ENCODE results near the gene OBP2A.

The OBP2A gene

GRCh38 chr9:135586601-135587109, 40.7 kb downstream of the OBP2A start:
- H2AFZ ChIP-seq: no peak overlapping the region
- H3K4me2 ChIP-seq (ENCODE audit: low read length): no peak overlapping the region
- H3K9ac ChIP-seq: no peak overlapping the region
- no peaks in the 10 kb centered on the region for H3K36me3 ChIP-seq (ENCODE audit: control insufficient read depth, insufficient read depth, low read length)
- no peak overlapping the region for H3K27ac ChIP-seq
- no peaks in the 10 kb centered on the region for H3K4me1 ChIP-seq
- H3K4me3 ChIP-seq (ENCODE audit: low read depth, low read length): no peak overlapping the region
- H3K79me2 ChIP-seq: no peaks in the 10 kb centered on the region
- no peaks in the 10 kb centered on the region for H3K9me3 ChIP-seq (ENCODE audit: control insufficient read depth, low read length)
- TF ChIP-seq CTCF (IDR thresholded peaks at IDR 0.05): no peak
- no peaks in the 10 kb centered on the region for H3K27me3 ChIP-seq (ENCODE audit: control insufficient read depth, insufficient read depth, low read length)

GRCh38 chr9:135587658-135588057, 41.7 kb downstream of the OBP2A start:
- Histone ChIP-seq H2AFZ (no peak overlapping the region), H3K4me1 (no peaks in the 10 kb centered on the region), H3K4me3 (ENCODE audit: low read depth, low read length) (no peak overlapping the region), H3K9me3 (ENCODE audit: control insufficient read depth, low read length) (no peaks in the 10 kb centered on the region), H3K9ac (no peak overlapping the region), H3K4me2 (ENCODE audit: low read length) (no peak overlapping the region), H3K36me3 (ENCODE audit: control insufficient read depth, insufficient read depth, low read length) (no peaks in the 10 kb centered on the region), H3K27me3 (ENCODE audit: control insufficient read depth, insufficient read depth, low read length) (no peaks in the 10 kb centered on the region), H3K79me2 (no peaks in the 10 kb centered on the region), H3K27ac (no peak overlapping the region)
- no peak for TF ChIP-seq CTCF (IDR thresholded peaks at IDR 0.05)

GRCh38 chr9:135588371-135588770, 42.4 kb downstream of the OBP2A start:
- Histone ChIP-seq H3K27ac (no peak overlapping the region), H3K9me3 (ENCODE audit: control insufficient read depth, low read length) (no peaks in the 10 kb centered on the region), H3K4me3 (ENCODE audit: low read depth, low read length) (no peak overlapping the region), H3K79me2 (no peaks in the 10 kb centered on the region), H3K9ac (no peak overlapping the region), H3K4me1 (no peaks in the 10 kb centered on the region), H3K36me3 (ENCODE audit: control insufficient read depth, insufficient read depth, low read length) (no peaks in the 10 kb centered on the region), H3K4me2 (ENCODE audit: low read length) (no peak overlapping the region), H3K27me3 (ENCODE audit: control insufficient read depth, insufficient read depth, low read length) (no peaks in the 10 kb centered on the region), H2AFZ (no peak overlapping the region)
- TF ChIP-seq CTCF (IDR thresholded peaks at IDR 0.05): no peak

GRCh38 chr9:135588886-135589595, 43.1 kb downstream of the OBP2A start:
- TF ChIP-seq CTCF (IDR thresholded peaks at IDR 0.05): no peak
- no peaks in the 10 kb centered on the region for H3K4me1 ChIP-seq
- H3K9ac ChIP-seq: no peak overlapping the region
- H3K27me3 ChIP-seq (ENCODE audit: control insufficient read depth, insufficient read depth, low read length): no peaks in the 10 kb centered on the region
- no peaks in the 10 kb centered on the region for H3K9me3 ChIP-seq (ENCODE audit: control insufficient read depth, low read length)
- H3K27ac ChIP-seq: no peak overlapping the region
- H3K4me2 ChIP-seq (ENCODE audit: low read length): no peak overlapping the region
- no peaks in the 10 kb centered on the region for H3K36me3 ChIP-seq (ENCODE audit: control insufficient read depth, insufficient read depth, low read length)
- H3K4me3 ChIP-seq (ENCODE audit: low read depth, low read length): no peak overlapping the region
- H3K79me2 ChIP-seq: no peaks in the 10 kb centered on the region
- no peak overlapping the region for H2AFZ ChIP-seq
